IPS-20b (cell line): ENCODE results near the gene GZMM.

Source experiments
- H3K27ac ChIP-seq: one replicate; pipeline ENCODE4 v1.5.1; 2013; ENCODE audit warnings: low read length
- H3K27me3 ChIP-seq: 2 replicates; pipeline ENCODE4 v1.6.1; 2013; ENCODE audit warnings: mild to moderate bottlenecking, low read length, inconsistent platforms; ENCODE audit not compliant: insufficient read depth
- H3K36me3 ChIP-seq: 2 replicates; pipeline ENCODE4 v1.6.1; 2013; ENCODE audit warnings: low read depth, mild to moderate bottlenecking, inconsistent platforms, low read length, moderate library complexity; ENCODE audit not compliant: insufficient read depth
- H3K4me1 ChIP-seq: 2 replicates; pipeline ENCODE4 v1.6.1; 2013; ENCODE audit warnings: mild to moderate bottlenecking, control low read depth, inconsistent platforms, low read length, moderate library complexity; ENCODE audit not compliant: insufficient read depth
- H3K4me3 ChIP-seq: 2 replicates; pipeline ENCODE4 v1.5.1; 2013; ENCODE audit warnings: mild to moderate bottlenecking, low read length, inconsistent platforms
- H3K9ac ChIP-seq: 2 replicates; pipeline ENCODE4 v1.6.1; 2013; ENCODE audit warnings: low read depth, mild to moderate bottlenecking, inconsistent platforms, low read length, moderate library complexity
- H3K9me3 ChIP-seq: 2 replicates; pipeline ENCODE4 v1.6.1; 2013; ENCODE audit warnings: mild to moderate bottlenecking, low read depth, low read length, inconsistent platforms; ENCODE audit not compliant: insufficient read depth

The GZMM gene

DNA sequence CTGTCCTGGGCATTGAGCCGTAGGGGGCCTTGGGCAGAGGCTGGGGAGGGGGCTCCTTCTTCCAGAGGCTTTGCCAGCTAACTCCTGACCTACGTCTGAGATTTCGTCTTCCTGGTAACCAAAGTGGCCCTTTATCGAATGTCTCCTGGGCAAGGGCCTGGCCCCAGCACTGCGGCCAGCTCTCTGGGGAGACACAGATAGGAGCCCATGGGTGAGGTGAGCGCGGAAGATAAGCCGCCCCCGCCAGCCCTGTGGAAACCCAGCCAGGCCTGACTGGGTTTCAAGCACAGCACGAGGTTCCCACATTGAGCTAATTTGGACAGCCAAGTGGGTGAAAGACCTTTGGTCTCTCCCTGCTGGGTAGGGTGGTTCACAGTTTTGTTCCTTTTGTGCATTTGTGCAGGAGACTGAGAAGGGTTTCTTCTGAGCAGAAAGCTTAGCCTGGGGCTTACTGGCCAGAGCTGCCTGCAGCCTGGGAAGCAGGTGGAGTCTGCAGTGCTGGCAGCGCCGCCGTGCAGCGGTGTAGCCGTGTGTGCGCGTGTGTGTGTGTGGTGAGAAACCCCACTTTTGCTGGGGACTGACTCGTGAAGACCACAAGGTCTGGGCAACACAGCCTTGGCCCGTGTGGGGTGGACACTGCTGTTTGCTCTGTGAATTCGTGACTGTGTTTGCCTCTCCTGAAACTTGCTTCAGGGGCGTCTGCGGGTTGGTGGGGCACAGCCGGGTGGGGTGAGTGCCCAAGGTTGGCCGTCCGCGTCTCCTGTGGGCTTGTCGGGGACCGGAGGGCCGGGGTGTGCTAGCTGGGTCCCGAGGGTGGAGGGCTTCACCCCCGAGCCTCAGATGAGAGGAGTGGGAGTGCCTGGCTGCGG, 31.0 kb downstream of the GZMM start:
- H3K4me3 ChIP-seq: peak overlapping the region; percentile 59
- H3K36me3 ChIP-seq: peaks cover 20% of the 10 kb centered on the region
- H3K9me3 ChIP-seq: no peaks in the 10 kb centered on the region; the same call in 1 of the 2 replicates
- peak overlapping the region; percentile 25; the same call in 1 of the 2 replicates for H3K9ac ChIP-seq
- no peak overlapping the region for H3K27ac ChIP-seq
- 0 out of 2 replicates have a peak, but pooled peaks cover 4% of the 10 kb centered on the region for H3K4me1 ChIP-seq
- no peaks in the 10 kb centered on the region for H3K27me3 ChIP-seq

DNA sequence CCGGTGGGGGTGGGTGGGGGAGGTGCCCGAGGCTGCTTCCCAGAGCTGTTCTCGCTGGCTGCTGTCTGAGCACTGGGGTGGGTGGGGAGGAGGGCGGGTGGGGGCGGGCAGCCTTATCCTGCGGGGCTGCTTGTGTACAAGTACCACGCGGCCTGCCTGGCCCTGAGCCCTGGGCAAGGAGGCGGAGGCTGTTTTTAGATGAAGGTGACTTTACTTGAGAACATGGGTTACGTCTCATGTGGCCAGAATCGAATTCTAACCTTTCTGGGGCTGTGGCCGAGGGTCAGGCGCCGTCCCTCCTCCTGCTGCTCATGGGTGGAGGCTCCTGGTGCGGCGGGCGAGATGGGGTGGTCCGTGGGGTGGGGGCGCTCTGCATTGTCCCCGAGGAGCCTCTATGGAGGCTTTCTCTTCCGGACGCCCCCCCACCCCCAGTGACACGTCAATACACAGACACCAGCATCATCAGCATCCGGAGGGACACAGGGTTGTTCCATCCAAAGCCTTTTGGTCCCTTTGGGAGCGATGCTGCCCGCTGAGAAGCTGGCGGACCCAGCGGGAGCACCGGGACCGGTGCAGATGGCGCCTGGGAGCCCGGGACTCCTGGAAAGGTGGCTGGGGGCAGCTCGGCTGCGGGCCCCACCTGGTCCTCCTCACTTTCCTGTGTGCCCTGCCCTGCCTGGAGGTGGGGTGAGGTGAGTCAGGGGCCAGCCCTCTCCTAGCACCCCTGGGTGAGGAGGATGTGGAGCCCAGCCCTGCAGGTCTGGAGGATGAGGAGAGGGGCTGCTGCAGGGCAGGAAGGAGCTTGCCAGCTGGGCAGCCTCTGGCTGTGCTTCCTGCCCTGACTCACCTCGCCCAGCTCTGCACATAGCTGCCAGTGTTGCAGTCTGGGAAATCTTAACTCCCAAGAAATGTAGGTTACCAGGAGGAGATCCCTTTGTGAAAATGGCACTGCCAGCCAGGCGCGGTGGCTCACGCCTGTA, 32.0 kb downstream of the GZMM start:
- Histone ChIP-seq H3K9me3 (no peaks in the 10 kb centered on the region), H3K27ac (no peak overlapping the region), H3K9ac (no peak overlapping the region), H3K27me3 (no peaks in the 10 kb centered on the region), H3K36me3 (peaks cover 28% of the 10 kb centered on the region), H3K4me3 (no peak overlapping the region), H3K4me1 (0 out of 2 replicates have a peak, but pooled peaks cover 4% of the 10 kb centered on the region)

DNA sequence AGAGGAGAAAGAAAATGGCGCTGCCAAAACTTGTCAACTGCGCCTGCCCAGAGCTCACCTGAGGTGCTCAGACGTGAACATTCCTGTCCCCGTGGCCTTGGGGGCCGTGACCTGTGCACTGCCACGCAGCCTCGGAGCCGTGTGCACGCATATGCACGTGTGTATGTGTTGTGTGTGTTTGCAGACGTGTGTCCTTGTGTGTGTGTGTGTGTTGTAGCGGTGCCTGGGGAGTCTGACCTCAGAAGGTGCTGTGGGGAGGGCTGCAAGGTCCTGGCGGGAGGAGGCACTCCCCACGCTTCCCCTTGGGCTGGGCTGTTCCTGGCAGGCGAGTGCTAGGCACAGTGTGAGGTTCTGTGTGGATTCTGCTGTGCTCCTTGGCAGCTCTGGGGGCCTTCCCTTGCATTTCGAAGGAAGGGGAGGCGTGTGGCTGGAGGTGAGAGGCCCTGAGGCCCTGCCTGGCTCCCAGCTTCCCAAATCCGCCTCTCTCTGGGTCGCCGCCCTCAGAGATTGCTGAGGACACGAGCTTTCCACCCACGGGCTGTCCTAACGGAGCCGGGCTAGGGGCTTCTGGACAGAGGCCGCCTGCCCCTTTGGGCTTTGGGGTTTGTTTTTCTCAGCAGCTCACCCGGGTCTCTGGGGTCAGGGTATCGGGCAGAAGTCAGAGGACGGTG, 33.0 kb downstream of the GZMM start:
- Histone ChIP-seq H3K36me3 (peaks cover 36% of the 10 kb centered on the region), H3K27me3 (no peaks in the 10 kb centered on the region), H3K9me3 (no peaks in the 10 kb centered on the region), H3K9ac (no peak overlapping the region), H3K27ac (no peak overlapping the region), H3K4me3 (no peak overlapping the region), H3K4me1 (0 out of 2 replicates have a peak, but pooled peaks cover 4% of the 10 kb centered on the region)

DNA sequence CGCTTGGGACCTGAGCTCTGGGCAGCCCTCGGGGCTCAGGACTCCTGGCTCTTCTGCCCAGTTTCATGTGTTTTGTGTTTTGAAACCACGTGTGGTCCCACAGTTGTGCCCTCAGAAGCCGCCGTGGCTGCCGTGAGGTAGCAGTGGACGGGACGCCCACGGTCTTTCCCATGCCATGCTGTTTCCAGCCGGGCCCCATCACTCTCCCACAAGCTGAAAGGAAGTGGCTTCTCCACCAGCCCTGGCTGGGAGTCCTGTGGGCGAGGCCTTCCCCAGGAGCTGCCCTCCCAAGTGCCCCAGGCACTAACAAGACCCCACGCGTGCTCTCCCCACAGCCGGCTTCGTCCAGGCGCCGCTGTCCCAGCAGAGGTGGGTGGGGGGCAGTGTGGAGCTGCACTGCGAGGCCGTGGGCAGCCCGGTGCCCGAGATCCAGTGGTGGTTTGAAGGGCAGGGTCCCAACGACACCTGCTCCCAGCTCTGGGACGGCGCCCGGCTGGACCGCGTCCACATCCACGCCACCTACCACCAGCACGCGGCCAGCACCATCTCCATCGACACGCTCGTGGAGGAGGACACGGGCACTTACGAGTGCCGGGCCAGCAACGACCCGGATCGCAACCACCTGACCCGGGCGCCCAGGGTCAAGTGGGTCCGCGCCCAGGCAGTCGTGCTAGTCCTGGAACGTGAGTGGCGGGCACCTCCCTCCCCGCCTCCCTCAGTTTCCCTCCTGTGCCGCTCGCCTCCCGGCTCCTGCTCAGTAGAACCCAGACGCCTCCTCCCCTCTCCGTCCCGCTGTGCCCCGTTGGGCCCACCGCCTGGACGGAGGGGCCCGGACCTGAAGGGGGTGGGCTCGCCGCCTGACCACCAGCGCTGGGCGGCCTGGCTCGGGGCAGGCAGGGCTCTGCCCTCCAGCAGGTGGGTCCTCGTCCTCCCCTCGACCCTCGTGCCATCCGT, 33.9 kb downstream of the GZMM start:
- Histone ChIP-seq H3K4me3 (no peak overlapping the region), H3K27ac (no peak overlapping the region), H3K36me3 (peaks cover 41% of the 10 kb centered on the region), H3K4me1 (0 out of 2 replicates have a peak, but pooled peaks cover 4% of the 10 kb centered on the region), H3K27me3 (no peaks in the 10 kb centered on the region), H3K9ac (no peak overlapping the region), H3K9me3 (no peaks in the 10 kb centered on the region)

DNA sequence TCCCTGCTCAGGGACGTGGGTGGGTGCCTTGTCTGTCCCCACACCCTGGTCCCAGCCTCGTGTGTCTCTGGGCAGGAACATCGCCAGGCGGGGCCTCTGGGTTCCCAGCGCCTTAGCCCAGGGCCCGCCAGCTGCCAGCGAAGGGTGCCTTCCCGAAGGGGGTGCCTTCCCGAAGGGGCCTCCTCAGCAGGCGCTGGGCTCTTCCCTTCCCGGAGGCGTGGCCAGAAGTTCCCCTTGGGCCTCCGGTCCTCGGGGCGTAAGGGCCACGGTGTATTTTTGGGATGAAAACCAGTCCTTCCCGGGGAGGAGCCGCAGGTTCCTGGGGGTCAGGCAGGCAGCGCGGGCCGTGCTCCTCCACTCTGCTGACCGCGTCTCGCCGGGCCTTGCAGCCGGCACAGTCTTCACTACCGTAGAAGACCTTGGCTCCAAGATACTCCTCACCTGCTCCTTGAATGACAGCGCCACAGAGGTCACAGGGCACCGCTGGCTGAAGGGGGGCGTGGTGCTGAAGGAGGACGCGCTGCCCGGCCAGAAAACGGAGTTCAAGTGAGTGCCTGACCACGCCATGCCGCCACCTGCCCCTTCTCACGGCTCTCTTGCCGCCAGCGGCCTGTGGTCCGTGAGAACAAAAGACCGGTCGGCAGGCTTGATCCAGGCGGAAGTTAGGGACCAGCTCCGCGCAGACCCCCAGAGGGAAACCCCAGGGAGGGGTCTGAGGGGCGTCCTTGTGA, 35.4 kb downstream of the GZMM start:
- no peak overlapping the region for H3K4me3 ChIP-seq
- H3K4me1 ChIP-seq: 0 out of 2 replicates have a peak, but pooled peaks cover 4% of the 10 kb centered on the region
- no peak overlapping the region for H3K9ac ChIP-seq
- H3K27me3 ChIP-seq: no peaks in the 10 kb centered on the region
- no peaks in the 10 kb centered on the region for H3K9me3 ChIP-seq
- H3K36me3 ChIP-seq: peaks cover 47% of the 10 kb centered on the region
- H3K27ac ChIP-seq: no peak overlapping the region

DNA sequence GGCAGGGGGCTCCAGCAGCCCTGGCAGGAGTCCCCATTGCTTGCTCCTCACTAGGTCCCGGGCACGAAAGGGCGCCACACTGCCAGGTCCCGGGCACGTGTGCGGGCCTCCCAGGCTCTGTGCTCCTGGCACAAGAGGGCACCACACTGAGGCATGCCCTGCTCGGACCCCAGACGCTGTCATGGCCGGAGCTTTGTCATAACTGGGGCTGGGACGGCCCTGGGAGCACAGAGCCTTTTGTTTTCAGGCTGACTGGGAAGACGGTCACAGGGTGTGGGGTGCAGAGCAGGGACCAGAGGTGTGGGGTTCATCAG, 35.9 kb downstream of the GZMM start:
- Histone ChIP-seq H3K36me3 (peaks cover 47% of the 10 kb centered on the region), H3K9me3 (no peaks in the 10 kb centered on the region), H3K27ac (no peak overlapping the region), H3K27me3 (no peaks in the 10 kb centered on the region), H3K9ac (no peak overlapping the region), H3K4me1 (0 out of 2 replicates have a peak, but pooled peaks cover 4% of the 10 kb centered on the region), H3K4me3 (no peak overlapping the region)

DNA sequence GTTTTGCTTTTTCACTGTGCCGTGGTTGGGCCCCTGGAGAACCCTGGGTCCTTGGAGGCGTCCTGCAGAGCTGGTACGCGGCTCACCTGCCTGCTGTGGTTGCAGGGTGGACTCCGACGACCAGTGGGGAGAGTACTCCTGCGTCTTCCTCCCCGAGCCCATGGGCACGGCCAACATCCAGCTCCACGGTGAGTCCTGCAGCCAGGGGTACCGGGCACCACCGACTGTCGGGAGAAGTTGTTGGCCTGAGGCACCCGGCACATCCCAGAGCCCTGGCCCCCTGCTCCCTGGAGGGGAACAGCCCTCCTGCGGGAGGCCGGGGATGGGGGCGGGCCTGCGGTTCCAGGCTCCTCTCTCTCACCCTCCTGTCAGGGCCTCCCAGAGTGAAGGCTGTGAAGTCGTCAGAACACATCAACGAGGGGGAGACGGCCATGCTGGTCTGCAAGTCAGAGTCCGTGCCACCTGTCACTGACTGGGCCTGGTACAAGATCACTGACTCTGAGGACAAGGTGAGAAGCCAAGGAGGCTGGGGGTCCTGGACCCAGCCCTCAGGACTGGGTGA, 36.5 kb downstream of the GZMM start:
- H3K4me3 ChIP-seq: no peak overlapping the region
- no peak overlapping the region for H3K27ac ChIP-seq
- H3K4me1 ChIP-seq: no peaks in the 10 kb centered on the region
- no peak overlapping the region for H3K9ac ChIP-seq
- H3K27me3 ChIP-seq: no peaks in the 10 kb centered on the region
- no peaks in the 10 kb centered on the region for H3K9me3 ChIP-seq
- peaks cover 47% of the 10 kb centered on the region for H3K36me3 ChIP-seq

DNA sequence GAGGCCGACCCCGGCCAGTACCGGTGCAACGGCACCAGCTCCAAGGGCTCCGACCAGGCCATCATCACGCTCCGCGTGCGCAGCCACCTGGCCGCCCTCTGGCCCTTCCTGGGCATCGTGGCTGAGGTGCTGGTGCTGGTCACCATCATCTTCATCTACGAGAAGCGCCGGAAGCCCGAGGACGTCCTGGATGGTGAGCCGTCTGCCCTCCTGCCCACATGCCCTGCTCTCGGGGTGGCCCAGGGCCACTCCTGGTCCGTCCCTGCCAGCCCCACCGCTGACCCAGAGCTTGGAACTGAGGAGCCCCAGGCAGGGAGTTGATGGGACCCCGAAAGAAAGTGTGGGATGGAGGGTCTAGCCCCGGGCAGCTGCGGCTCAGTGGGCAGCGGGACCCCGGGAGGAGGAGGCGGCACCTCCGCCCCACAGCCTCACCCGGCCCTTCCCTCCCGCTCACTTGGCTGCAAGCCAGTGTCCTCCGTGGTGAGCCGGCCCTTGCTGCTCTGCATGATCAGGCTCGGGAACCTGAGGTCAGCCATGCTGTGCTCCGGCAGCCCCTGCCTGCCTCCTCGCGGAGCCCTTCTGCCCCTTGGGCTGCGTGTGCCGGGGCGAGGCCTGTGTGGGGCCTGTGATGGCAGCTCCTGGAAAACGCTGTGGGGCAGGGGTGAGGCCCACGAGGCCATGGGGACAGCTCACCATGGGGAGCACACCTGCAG, 37.7 kb downstream of the GZMM start:
- H3K36me3 ChIP-seq: peaks cover 42% of the 10 kb centered on the region
- H3K27ac ChIP-seq: no peak overlapping the region
- no peaks in the 10 kb centered on the region for H3K27me3 ChIP-seq
- H3K9me3 ChIP-seq: no peaks in the 10 kb centered on the region
- no peak overlapping the region for H3K4me3 ChIP-seq
- no peak overlapping the region for H3K9ac ChIP-seq
- H3K4me1 ChIP-seq: no peaks in the 10 kb centered on the region

DNA sequence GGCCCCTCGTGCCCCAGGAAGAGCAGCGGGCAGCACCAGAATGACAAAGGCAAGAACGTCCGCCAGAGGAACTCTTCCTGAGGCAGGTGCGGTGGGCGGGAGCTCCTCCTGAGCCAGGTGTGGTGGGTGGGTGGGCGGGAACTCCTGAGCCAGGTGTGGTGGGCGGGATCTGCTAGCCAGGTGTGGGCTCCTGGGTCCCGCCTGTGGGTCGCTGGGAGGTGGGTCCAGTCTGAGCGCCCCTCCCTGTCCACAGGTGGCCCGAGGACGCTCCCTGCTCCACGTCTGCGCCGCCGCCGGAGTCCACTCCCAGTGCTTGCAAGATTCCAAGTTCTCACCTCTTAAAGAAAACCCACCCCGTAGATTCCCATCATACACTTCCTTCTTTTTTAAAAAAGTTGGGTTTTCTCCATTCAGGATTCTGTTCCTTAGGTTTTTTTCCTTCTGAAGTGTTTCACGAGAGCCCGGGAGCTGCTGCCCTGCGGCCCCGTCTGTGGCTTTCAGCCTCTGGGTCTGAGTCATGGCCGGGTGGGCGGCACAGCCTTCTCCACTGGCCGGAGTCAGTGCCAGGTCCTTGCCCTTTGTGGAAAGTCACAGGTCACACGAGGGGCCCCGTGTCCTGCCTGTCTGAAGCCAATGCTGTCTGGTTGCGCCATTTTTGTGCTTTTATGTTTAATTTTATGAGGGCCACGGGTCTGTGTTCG, 38.8 kb downstream of the GZMM start:
- H3K4me3 ChIP-seq: no peak overlapping the region
- H3K36me3 ChIP-seq: peaks cover 42% of the 10 kb centered on the region
- no peak overlapping the region for H3K27ac ChIP-seq
- H3K27me3 ChIP-seq: no peaks in the 10 kb centered on the region
- H3K4me1 ChIP-seq: no peaks in the 10 kb centered on the region
- no peaks in the 10 kb centered on the region for H3K9me3 ChIP-seq
- H3K9ac ChIP-seq: no peak overlapping the region
